C4-2B (cell line): ENCODE results near the gene UBALD1.

Experiments
- H3K27ac ChIP-seq: fragments of 450-650 bp; 2 replicates; pipeline ENCODE4 v1.5.1; 2017
- ZFX ChIP-seq: fragments of 450-650 bp; IDR thresholded peaks from 2 replicates; pipeline ENCODE4 v1.6.1; 2017
- TF ChIP-seq, protein P1 (sequence below): fragments of 450-650 bp; conservative IDR thresholded peaks from 2 replicates; pipeline ENCODE4 v1.5.1; 2017; ENCODE audit warnings: mild to moderate bottlenecking

The UBALD1 gene

GRCh38 chr16:4618645-4619418 is 4.1 kb upstream of the UBALD1 start:
- TF ChIP-seq, protein P1, sequence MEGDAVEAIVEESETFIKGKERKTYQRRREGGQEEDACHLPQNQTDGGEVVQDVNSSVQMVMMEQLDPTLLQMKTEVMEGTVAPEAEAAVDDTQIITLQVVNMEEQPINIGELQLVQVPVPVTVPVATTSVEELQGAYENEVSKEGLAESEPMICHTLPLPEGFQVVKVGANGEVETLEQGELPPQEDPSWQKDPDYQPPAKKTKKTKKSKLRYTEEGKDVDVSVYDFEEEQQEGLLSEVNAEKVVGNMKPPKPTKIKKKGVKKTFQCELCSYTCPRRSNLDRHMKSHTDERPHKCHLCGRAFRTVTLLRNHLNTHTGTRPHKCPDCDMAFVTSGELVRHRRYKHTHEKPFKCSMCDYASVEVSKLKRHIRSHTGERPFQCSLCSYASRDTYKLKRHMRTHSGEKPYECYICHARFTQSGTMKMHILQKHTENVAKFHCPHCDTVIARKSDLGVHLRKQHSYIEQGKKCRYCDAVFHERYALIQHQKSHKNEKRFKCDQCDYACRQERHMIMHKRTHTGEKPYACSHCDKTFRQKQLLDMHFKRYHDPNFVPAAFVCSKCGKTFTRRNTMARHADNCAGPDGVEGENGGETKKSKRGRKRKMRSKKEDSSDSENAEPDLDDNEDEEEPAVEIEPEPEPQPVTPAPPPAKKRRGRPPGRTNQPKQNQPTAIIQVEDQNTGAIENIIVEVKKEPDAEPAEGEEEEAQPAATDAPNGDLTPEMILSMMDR, result no peak
- TF ChIP-seq ZFX, result no peak
- peak overlapping the region; percentile 3; the same call in 1 of the 2 replicates for H3K27ac ChIP-seq

DNA sequence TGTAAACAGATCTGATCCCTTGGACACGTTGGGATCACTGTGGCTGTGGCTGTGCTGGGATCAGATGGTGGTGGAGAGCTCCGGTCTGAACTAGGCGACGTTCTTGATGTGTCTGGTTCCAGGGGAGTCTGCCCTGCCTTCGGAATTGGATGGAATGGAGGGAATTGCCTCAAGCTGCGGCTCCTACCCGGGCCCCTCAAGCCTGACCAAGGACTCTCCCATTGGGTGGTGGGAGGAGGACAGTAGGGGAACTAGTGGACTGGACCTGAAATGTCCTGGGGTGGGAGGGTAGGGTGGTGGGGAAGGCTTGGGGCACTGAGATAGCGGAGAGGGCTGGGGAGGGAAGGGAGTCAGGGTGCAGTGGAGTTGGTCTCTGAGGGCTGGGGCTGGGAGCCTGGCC is 3.2 kb upstream of the UBALD1 start:
- TF ChIP-seq, protein P1, result no peak
- TF ChIP-seq ZFX, result no peak
- peak overlapping the region; percentile 92 for H3K27ac ChIP-seq

GRCh38 chr16:4616047-4616811 is 1.5 kb upstream of the UBALD1 start:
- H3K27ac ChIP-seq, result peak overlapping the region; percentile 92
- no peak for TF ChIP-seq ZFX
- TF ChIP-seq, protein P1, result peak; percentile 58; the same call in 1 of the 2 replicates

GRCh38 chr16:4615384-4616046 is 827 bp upstream of the UBALD1 start:
- H3K27ac ChIP-seq, result peak overlapping the region; percentile 92
- TF ChIP-seq, protein P1, result no peak
- no peak for TF ChIP-seq ZFX

GRCh38 chr16:4613636-4614570 is 785 bp downstream of the UBALD1 start:
- peak overlapping the region; percentile 92 for H3K27ac ChIP-seq
- TF ChIP-seq, protein P1, result no peak
- TF ChIP-seq ZFX, result no peak; the same call in 1 of the 2 replicates

GRCh38 chr16:4612977-4613635 is 1.6 kb downstream of the UBALD1 start:
- H3K27ac ChIP-seq, result peak overlapping the region; percentile 92
- TF ChIP-seq, protein P1, result no peak
- TF ChIP-seq ZFX, result no peak
